Measurements from ENCODE around the gene EFNA5. TPM values are rescaled to one million over a fixed set of nuclear protein-coding genes. Genes with fewer than 3 reads are reported as not detected.
A peak's percentile ranks its signal among the peaks of the same experiment; 100 is the strongest.

Gene EFNA5
- polyA plus RNA-seq, 1 donor (not counting 4 experiments of a cell fraction or from before 2014, with no cell fraction given), result 4.8 TPM

DNA sequence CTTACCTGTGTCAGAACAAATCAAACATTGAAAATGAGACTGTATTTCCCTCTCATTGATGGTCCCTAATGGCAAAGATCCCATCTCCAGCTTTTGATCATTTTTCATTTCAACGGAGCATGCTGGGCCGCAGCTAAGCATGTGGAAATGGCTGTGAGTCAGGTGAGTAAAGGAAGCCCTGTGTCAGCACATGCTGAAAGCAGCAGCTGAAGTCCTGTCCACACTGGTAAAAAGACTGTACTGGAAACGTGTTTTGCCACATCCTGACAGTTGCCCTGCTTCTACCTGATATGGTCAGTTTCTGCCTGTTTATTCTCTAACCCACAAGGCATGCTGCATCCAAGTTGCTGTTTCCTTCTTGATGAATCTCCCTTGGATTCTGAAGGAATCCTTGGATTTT lies 330.1 kb downstream of the EFNA5 start:
- DNase-seq (ENCODE audit: low read depth, low spot score), result peak; percentile 32
- H3K4me2 ChIP-seq (ENCODE audit: control insufficient read depth, extremely low read depth, insufficient read depth, low read depth, low read length), result no peak overlapping the region

DNA sequence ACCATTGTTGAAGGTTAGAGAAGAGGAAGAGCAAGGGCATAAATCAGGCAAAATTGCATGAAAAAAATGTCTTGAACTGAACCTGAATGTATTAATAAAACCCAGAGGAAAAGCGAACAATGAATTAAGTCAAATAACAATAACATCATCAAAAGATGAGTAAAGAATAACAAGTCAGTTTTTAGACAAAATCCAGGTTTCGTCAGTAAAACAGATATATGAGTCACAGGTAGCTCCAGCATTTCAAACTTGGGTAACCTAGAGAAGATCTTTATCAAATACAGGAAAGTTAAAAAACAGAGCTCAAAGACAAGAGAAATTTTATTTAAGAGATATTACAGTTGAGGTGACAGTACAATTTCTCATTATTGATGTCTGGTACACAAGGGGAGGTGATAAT lies 332.4 kb downstream of the EFNA5 start:
- H3K9me1 ChIP-seq (ENCODE audit: control insufficient read depth, extremely low read depth, insufficient read depth, low read length), result no peaks in the 10 kb centered on the region

More for the DNA sequence above, 330.1 kb downstream of the EFNA5 start:
- H3K36me3 ChIP-seq (ENCODE audit: control insufficient read depth in 2 of 2, extremely low read depth in 1 of 2, insufficient read depth in 2 of 2, low read length in 2 of 2), result no peaks in the 10 kb centered on the region
- H3K4me3 ChIP-seq (ENCODE audit: control insufficient read depth in 2 of 3, extremely low read depth in 1 of 3, insufficient read depth in 2 of 3, low read depth in 1 of 3, low read length in 3 of 3), result no peak overlapping the region
- TF ChIP-seq EZH2 (IDR thresholded peaks at IDR 0.05; ENCODE audit: low read length), result no peak
- TF ChIP-seq, protein P1, sequence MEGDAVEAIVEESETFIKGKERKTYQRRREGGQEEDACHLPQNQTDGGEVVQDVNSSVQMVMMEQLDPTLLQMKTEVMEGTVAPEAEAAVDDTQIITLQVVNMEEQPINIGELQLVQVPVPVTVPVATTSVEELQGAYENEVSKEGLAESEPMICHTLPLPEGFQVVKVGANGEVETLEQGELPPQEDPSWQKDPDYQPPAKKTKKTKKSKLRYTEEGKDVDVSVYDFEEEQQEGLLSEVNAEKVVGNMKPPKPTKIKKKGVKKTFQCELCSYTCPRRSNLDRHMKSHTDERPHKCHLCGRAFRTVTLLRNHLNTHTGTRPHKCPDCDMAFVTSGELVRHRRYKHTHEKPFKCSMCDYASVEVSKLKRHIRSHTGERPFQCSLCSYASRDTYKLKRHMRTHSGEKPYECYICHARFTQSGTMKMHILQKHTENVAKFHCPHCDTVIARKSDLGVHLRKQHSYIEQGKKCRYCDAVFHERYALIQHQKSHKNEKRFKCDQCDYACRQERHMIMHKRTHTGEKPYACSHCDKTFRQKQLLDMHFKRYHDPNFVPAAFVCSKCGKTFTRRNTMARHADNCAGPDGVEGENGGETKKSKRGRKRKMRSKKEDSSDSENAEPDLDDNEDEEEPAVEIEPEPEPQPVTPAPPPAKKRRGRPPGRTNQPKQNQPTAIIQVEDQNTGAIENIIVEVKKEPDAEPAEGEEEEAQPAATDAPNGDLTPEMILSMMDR (optimal IDR thresholded peaks at IDR 0.05 in 1 of 3, IDR thresholded peaks at IDR 0.05 in 1 of 3, conservative IDR thresholded peaks at IDR 0.05 in 1 of 3; ENCODE audit: extremely low read depth in 1 of 3, insufficient read depth in 2 of 3, low read length in 3 of 3), result no peak
- no peaks in the 10 kb centered on the region for H3K9me1 ChIP-seq (ENCODE audit: control insufficient read depth, extremely low read depth, insufficient read depth, low read length)
- dilution Hi-C loops (cut with MboI; ENCODE audit: extremely low pct_ligation_motif_present, low sequenced_read_pairs), result no loop called here
- no peak overlapping the region for H3K27ac ChIP-seq (ENCODE audit: control insufficient read depth, insufficient read depth, low read length)
- no peaks in the 10 kb centered on the region for H3K27me3 ChIP-seq (ENCODE audit: control insufficient read depth, extremely low read depth, insufficient read depth, low read length)
- H4K20me1 ChIP-seq (ENCODE audit: control insufficient read depth, extremely low read depth, insufficient read depth, low read length), result no peaks in the 10 kb centered on the region
- no peaks in the 10 kb centered on the region for H3K79me2 ChIP-seq (ENCODE audit: control insufficient read depth, insufficient read depth, low read length)
- H2AFZ ChIP-seq (ENCODE audit: control insufficient read depth, low read length), result peak overlapping the region; percentile 43
- FAIRE-seq, result peak; percentile 97
- H3K9ac ChIP-seq (ENCODE audit: control insufficient read depth, extremely low read depth, insufficient read depth, low read length), result no peak overlapping the region
- H3K4me1 ChIP-seq (ENCODE audit: control insufficient read depth, extremely low read depth, insufficient read depth, low read length), result peaks cover 34% of the 10 kb centered on the region
- H3K9me3 ChIP-seq (ENCODE audit: control insufficient read depth, low read depth, low read length), result no peaks in the 10 kb centered on the region

More for the DNA sequence above, 332.4 kb downstream of the EFNA5 start:
- no peak for TF ChIP-seq EZH2 (IDR thresholded peaks at IDR 0.05; ENCODE audit: low read length)
- TF ChIP-seq, protein P1 (optimal IDR thresholded peaks at IDR 0.05 in 1 of 3, IDR thresholded peaks at IDR 0.05 in 1 of 3, conservative IDR thresholded peaks at IDR 0.05 in 1 of 3; ENCODE audit: extremely low read depth in 1 of 3, insufficient read depth in 2 of 3, low read length in 3 of 3), result no peak
- no peak overlapping the region for H3K9ac ChIP-seq (ENCODE audit: control insufficient read depth, extremely low read depth, insufficient read depth, low read length)
- H2AFZ ChIP-seq (ENCODE audit: control insufficient read depth, low read length), result no peak overlapping the region
- H3K9me3 ChIP-seq (ENCODE audit: control insufficient read depth, low read depth, low read length), result no peaks in the 10 kb centered on the region
- H3K27ac ChIP-seq (ENCODE audit: control insufficient read depth, insufficient read depth, low read length), result peak overlapping the region; percentile 19
- DNase-seq (ENCODE audit: low read depth, low spot score) (no peak), FAIRE-seq (no peak)
- H3K4me2 ChIP-seq (ENCODE audit: control insufficient read depth, extremely low read depth, insufficient read depth, low read depth, low read length), result peak overlapping the region; percentile 5
- no peaks in the 10 kb centered on the region for H4K20me1 ChIP-seq (ENCODE audit: control insufficient read depth, extremely low read depth, insufficient read depth, low read length)
- H3K27me3 ChIP-seq (ENCODE audit: control insufficient read depth, extremely low read depth, insufficient read depth, low read length), result no peaks in the 10 kb centered on the region
- peaks cover 34% of the 10 kb centered on the region for H3K4me1 ChIP-seq (ENCODE audit: control insufficient read depth, extremely low read depth, insufficient read depth, low read length)
- dilution Hi-C loops (cut with MboI; ENCODE audit: extremely low pct_ligation_motif_present, low sequenced_read_pairs), result no loop called here
- no peak overlapping the region for H3K4me3 ChIP-seq (ENCODE audit: control insufficient read depth in 2 of 3, extremely low read depth in 1 of 3, insufficient read depth in 2 of 3, low read depth in 1 of 3, low read length in 3 of 3)
- H3K79me2 ChIP-seq (ENCODE audit: control insufficient read depth, insufficient read depth, low read length), result no peaks in the 10 kb centered on the region
- no peaks in the 10 kb centered on the region for H3K36me3 ChIP-seq (ENCODE audit: control insufficient read depth in 2 of 2, extremely low read depth in 1 of 2, insufficient read depth in 2 of 2, low read length in 2 of 2)

Data from keratinocyte (primary cell).